ENCODE measurements around the gene SPNS2. TPM values are rescaled to one million over a fixed set of nuclear protein-coding genes. Genes with fewer than 3 reads are reported as not detected.

Gene SPNS2
- total and polyA plus RNA-seq, 2 experiments from 2014 or later: 1.7 to 2.3 TPM

- Histone ChIP-seq H3K36me3 (ENCODE audit: insufficient read depth) (no peaks in the 10 kb centered on the region), H3K4me3 (no peak overlapping the region), H3K4me2 (no peak overlapping the region), H3F3A (replicated peaks; ENCODE audit: low read depth) (no peaks in the 10 kb centered on the region), H3K4me1 (ENCODE audit: insufficient read depth) (peaks cover 7% of the 10 kb centered on the region; the same call in 1 of the 2 replicates), H3K27ac (ENCODE audit: low read depth) (no peak overlapping the region), H3K27me3 (ENCODE audit: insufficient read depth) (peaks cover 59% of the 10 kb centered on the region), H3K79me2 (replicated peaks; ENCODE audit: insufficient read depth) (no peaks in the 10 kb centered on the region), H4K20me1 (replicated peaks; ENCODE audit: insufficient read depth) (no peaks in the 10 kb centered on the region; the same call in 1 of the 2 replicates), H3K9me2 (ENCODE audit: insufficient read depth) (no peaks in the 10 kb centered on the region), H2AFZ (no peak overlapping the region)
- Mint-ChIP-seq H3K9me3 (no peaks in the 10 kb centered on the region; the same call in 2 of the 3 replicates), H3K27ac (no peak overlapping the region), H3K36me3 (ENCODE audit: low read depth) (no peaks in the 10 kb centered on the region; the same call in 2 of the 3 replicates), H3K4me3 (no peak overlapping the region), H3K4me1 (peaks cover 21% of the 10 kb centered on the region), H3K27me3 (ENCODE audit: insufficient read depth, low read depth, poor library complexity) (peaks cover 62% of the 10 kb centered on the region)
- DNase-seq (ENCODE audit: low spot score): peak; percentile 29
- TF ChIP-seq REST (IDR thresholded peaks at IDR 0.05; ENCODE audit: unreplicated experiment) (no peak), STAT1 (IDR thresholded peaks at IDR 0.05; ENCODE audit: unreplicated experiment) (no peak), CREB1 (CRISPR knock-in tag; IDR thresholded peaks at IDR 0.05; ENCODE audit: low read depth) (no peak), ZNF331 (CRISPR knock-in tag; IDR thresholded peaks at IDR 0.05; ENCODE audit: low read depth) (no peak), EZH2 (IDR thresholded peaks at IDR 0.05; ENCODE audit: low read depth, unreplicated experiment) (no peak), ZNF114 (CRISPR knock-in tag; IDR thresholded peaks at IDR 0.05) (no peak), NANOG (IDR thresholded peaks at IDR 0.05; ENCODE audit: borderline replicate concordance) (no peak), EZH2phosphoT487 (IDR thresholded peaks at IDR 0.05; ENCODE audit: unreplicated experiment) (no peak), JUNB (IDR thresholded peaks at IDR 0.05; ENCODE audit: unreplicated experiment) (no peak), POLR2AphosphoS5 (IDR thresholded peaks at IDR 0.05; ENCODE audit: low read depth) (no peak)
- TF ChIP-seq, protein P1, sequence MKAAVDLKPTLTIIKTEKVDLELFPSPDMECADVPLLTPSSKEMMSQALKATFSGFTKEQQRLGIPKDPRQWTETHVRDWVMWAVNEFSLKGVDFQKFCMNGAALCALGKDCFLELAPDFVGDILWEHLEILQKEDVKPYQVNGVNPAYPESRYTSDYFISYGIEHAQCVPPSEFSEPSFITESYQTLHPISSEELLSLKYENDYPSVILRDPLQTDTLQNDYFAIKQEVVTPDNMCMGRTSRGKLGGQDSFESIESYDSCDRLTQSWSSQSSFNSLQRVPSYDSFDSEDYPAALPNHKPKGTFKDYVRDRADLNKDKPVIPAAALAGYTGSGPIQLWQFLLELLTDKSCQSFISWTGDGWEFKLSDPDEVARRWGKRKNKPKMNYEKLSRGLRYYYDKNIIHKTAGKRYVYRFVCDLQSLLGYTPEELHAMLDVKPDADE (IDR thresholded peaks at IDR 0.05): no peak
- TF ChIP-seq, protein P2, sequence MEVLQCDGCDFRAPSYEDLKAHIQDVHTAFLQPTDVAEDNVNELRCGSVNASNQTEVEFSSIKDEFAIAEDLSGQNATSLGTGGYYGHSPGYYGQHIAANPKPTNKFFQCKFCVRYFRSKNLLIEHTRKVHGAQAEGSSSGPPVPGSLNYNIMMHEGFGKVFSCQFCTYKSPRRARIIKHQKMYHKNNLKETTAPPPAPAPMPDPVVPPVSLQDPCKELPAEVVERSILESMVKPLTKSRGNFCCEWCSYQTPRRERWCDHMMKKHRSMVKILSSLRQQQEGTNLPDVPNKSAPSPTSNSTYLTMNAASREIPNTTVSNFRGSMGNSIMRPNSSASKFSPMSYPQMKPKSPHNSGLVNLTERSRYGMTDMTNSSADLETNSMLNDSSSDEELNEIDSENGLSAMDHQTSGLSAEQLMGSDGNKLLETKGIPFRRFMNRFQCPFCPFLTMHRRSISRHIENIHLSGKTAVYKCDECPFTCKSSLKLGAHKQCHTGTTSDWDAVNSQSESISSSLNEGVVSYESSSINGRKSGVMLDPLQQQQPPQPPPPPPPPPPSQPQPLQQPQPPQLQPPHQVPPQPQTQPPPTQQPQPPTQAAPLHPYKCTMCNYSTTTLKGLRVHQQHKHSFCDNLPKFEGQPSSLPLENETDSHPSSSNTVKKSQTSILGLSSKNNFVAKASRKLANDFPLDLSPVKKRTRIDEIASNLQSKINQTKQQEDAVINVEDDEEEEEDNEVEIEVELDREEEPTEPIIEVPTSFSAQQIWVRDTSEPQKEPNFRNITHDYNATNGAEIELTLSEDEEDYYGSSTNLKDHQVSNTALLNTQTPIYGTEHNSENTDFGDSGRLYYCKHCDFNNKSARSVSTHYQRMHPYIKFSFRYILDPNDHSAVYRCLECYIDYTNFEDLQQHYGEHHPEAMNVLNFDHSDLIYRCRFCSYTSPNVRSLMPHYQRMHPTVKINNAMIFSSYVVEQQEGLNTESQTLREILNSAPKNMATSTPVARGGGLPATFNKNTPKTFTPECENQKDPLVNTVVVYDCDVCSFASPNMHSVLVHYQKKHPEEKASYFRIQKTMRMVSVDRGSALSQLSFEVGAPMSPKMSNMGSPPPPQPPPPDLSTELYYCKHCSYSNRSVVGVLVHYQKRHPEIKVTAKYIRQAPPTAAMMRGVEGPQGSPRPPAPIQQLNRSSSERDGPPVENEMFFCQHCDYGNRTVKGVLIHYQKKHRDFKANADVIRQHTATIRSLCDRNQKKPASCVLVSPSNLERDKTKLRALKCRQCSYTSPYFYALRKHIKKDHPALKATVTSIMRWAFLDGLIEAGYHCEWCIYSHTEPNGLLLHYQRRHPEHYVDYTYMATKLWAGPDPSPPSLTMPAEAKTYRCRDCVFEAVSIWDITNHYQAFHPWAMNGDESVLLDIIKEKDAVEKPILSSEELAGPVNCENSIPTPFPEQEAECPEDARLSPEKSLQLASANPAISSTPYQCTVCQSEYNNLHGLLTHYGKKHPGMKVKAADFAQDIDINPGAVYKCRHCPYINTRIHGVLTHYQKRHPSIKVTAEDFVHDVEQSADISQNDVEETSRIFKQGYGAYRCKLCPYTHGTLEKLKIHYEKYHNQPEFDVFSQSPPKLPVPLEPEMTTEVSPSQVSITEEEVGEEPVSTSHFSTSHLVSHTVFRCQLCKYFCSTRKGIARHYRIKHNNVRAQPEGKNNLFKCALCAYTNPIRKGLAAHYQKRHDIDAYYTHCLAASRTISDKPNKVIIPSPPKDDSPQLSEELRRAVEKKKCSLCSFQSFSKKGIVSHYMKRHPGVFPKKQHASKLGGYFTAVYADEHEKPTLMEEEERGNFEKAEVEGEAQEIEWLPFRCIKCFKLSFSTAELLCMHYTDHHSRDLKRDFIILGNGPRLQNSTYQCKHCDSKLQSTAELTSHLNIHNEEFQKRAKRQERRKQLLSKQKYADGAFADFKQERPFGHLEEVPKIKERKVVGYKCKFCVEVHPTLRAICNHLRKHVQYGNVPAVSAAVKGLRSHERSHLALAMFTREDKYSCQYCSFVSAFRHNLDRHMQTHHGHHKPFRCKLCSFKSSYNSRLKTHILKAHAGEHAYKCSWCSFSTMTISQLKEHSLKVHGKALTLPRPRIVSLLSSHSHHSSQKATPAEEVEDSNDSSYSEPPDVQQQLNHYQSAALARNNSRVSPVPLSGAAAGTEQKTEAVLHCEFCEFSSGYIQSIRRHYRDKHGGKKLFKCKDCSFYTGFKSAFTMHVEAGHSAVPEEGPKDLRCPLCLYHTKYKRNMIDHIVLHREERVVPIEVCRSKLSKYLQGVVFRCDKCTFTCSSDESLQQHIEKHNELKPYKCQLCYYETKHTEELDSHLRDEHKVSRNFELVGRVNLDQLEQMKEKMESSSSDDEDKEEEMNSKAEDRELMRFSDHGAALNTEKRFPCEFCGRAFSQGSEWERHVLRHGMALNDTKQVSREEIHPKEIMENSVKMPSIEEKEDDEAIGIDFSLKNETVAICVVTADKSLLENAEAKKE (CRISPR knock-in tag; IDR thresholded peaks at IDR 0.05): no peak
- TF ChIP-seq, protein P3, sequence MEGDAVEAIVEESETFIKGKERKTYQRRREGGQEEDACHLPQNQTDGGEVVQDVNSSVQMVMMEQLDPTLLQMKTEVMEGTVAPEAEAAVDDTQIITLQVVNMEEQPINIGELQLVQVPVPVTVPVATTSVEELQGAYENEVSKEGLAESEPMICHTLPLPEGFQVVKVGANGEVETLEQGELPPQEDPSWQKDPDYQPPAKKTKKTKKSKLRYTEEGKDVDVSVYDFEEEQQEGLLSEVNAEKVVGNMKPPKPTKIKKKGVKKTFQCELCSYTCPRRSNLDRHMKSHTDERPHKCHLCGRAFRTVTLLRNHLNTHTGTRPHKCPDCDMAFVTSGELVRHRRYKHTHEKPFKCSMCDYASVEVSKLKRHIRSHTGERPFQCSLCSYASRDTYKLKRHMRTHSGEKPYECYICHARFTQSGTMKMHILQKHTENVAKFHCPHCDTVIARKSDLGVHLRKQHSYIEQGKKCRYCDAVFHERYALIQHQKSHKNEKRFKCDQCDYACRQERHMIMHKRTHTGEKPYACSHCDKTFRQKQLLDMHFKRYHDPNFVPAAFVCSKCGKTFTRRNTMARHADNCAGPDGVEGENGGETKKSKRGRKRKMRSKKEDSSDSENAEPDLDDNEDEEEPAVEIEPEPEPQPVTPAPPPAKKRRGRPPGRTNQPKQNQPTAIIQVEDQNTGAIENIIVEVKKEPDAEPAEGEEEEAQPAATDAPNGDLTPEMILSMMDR (conservative IDR thresholded peaks at IDR 0.05; ENCODE audit: low read depth in 2 of 2): no peak
- no peak for ATAC-seq
These were observed 32.4 kb downstream of the SPNS2 start for GRCh38 chr17:4530799-4531730.

Data from GM23338 (cell line).